HepG2 (cell line): ENCODE data around the gene RASAL1. TPM values are rescaled to one million over a fixed set of nuclear protein-coding genes. Genes with fewer than 3 reads are reported as not detected.
A peak's percentile ranks its signal among the peaks of the same experiment; 100 is the strongest.

Experiments used
- ARID4A ChIP-seq: sonication (generic); formaldehyde crosslinking; IDR thresholded peaks from 2 replicates; pipeline ENCODE4 v1.5.0; 2020; ENCODE audit warnings: mild to moderate bottlenecking, missing genetic modification reagents, borderline replicate concordance
- ATAD3A ChIP-seq: sonication (generic); formaldehyde crosslinking; IDR thresholded peaks from 2 replicates; pipeline ENCODE4 v1.4.0; 2020; ENCODE audit warnings: missing genetic modification reagents
- CC2D1A ChIP-seq: sonication (generic); formaldehyde crosslinking; IDR thresholded peaks from 2 replicates; pipeline ENCODE4 v1.8.1; 2023; ENCODE audit warnings: mild to moderate bottlenecking, missing genetic modification reagents
- E2F2 ChIP-seq: sonication (generic); formaldehyde crosslinking; IDR thresholded peaks from 2 replicates; pipeline ENCODE4 v1.4.0; 2020; ENCODE audit warnings: missing genetic modification reagents, borderline replicate concordance
- EED ChIP-seq: sonication (generic); formaldehyde crosslinking; IDR thresholded peaks from 2 replicates; pipeline ENCODE4 v1.5.0; 2020; ENCODE audit warnings: mild to moderate bottlenecking, missing genetic modification reagents
- EZH2 ChIP-seq: conservative IDR thresholded peaks from 2 replicates; pipeline ENCODE4 v1.6.1; 2012; ENCODE audit warnings: mild to moderate bottlenecking, low read depth, low read length, moderate library complexity
- FOXO1 ChIP-seq: sonication (generic); formaldehyde crosslinking; IDR thresholded peaks from 2 replicates; pipeline ENCODE4 v1.4.0; 2020; ENCODE audit warnings: missing genetic modification reagents
- GZF1 ChIP-seq: sonication (generic); formaldehyde crosslinking; IDR thresholded peaks from 2 replicates; pipeline ENCODE4 v1.5.1; 2020; ENCODE audit warnings: mild to moderate bottlenecking, missing genetic modification reagents
- MXD4 ChIP-seq: IDR thresholded peaks from 2 replicates; pipeline ENCODE4 v1.6.1; 2016; ENCODE audit warnings: mild to moderate bottlenecking, missing biosample characterization, missing genetic modification reagents
- PHF21A ChIP-seq: sonication (generic); formaldehyde crosslinking; IDR thresholded peaks from 2 replicates; pipeline ENCODE4 v1.5.0; 2020; ENCODE audit warnings: mild to moderate bottlenecking, missing genetic modification reagents
- RNF2 ChIP-seq: fragments of 450-650 bp; conservative IDR thresholded peaks from 2 replicates; pipeline ENCODE4 v1.6.1; 2016; ENCODE audit warnings: low read depth
- SOX6 ChIP-seq, 2 experiments: fragments of 450-650 bp in 1 of 2; sonication (generic) in 1 of 2; formaldehyde crosslinking in 1 of 2; IDR thresholded peaks; 2 replicates each; pipeline versions ENCODE4 v1.4.0 to v1.6.1; 2017 to 2020; ENCODE audit warnings: antibody characterized with exemption in 1 of 2, mild to moderate bottlenecking in 1 of 2, missing genetic modification reagents in 1 of 2
- TEAD3 ChIP-seq: optimal IDR thresholded peaks from 2 replicates; pipeline ENCODE3; 2016; ENCODE audit warnings: borderline replicate concordance
- ZFP1 ChIP-seq: IDR thresholded peaks from 2 replicates; pipeline ENCODE4 v1.6.1; 2016
- ZNF160 ChIP-seq: sonication (generic); formaldehyde crosslinking; IDR thresholded peaks from 2 replicates; pipeline ENCODE4 v1.8.0; 2022; ENCODE audit warnings: mild to moderate bottlenecking, inconsistent platforms, missing genetic modification reagents
- ZNF274 ChIP-seq: sonication (generic); formaldehyde crosslinking; IDR thresholded peaks from 2 replicates; pipeline ENCODE4 v1.5.1; 2020; ENCODE audit warnings: mild to moderate bottlenecking, missing genetic modification reagents
- ZNF430 ChIP-seq: sonication (generic); formaldehyde crosslinking; IDR thresholded peaks from 2 replicates; pipeline ENCODE4 v1.9.0; 2021; ENCODE audit warnings: mild to moderate bottlenecking, missing genetic modification reagents
- ZNF687 ChIP-seq: sonication (generic); formaldehyde crosslinking; IDR thresholded peaks from 2 replicates; pipeline ENCODE4 v1.5.1; 2020; ENCODE audit warnings: mild to moderate bottlenecking, missing genetic modification reagents, moderate library complexity
- ZNF781 ChIP-seq: sonication (generic); formaldehyde crosslinking; IDR thresholded peaks from 2 replicates; pipeline ENCODE4 v1.5.1; 2020; ENCODE audit warnings: borderline replicate concordance, mild to moderate bottlenecking, missing genetic modification reagents; ENCODE audit errors: not compliant biosample characterization
- ZNF841 ChIP-seq: sonication (generic); formaldehyde crosslinking; IDR thresholded peaks from 2 replicates; pipeline ENCODE4 v1.8.1; 2023; ENCODE audit warnings: missing genetic modification reagents, borderline replicate concordance
- polyA plus RNA-seq, 8 experiments: library from polyadenylated mRNA; depleted of rRNA in 3 of 8; stranded (reverse) in 7 of 8; unstranded in 1 of 8; fragments of >200 nt; fragmentation: Illumina TruSeq in 4 of 8; extraction: Trizol in 4 of 8; gene quantifications; 2 replicates each; pipeline versions ENCODE4 v1.2.1 to v1.2.3, GENCODE V29; 2011 to 2016; ENCODE audit warnings: low read depth in 4 of 8, missing spikeins in 1 of 8, mixed read lengths in 1 of 8; ENCODE audit not compliant: insufficient read depth in 1 of 8
- total RNA-seq, 5 experiments: library from RNA; depleted of rRNA; stranded (reverse); fragments of >200 nt; fragmentation: Illumina TruSeq; extraction: Trizol; gene quantifications; 2 replicates each; pipeline ENCODE4 v1.2.3, GENCODE V29; 2016; ENCODE audit warnings: low read depth in 1 of 5

RASAL1 gene
- total and polyA plus RNA-seq, 2 of the 13 experiments (the other 11 are each of a cell fraction or from before 2014, with no cell fraction given): not detected

GRCh38 chr12:113071135-113072112, 64.1 kb downstream of the RASAL1 start (continued):
- TF ChIP-seq ZNF274 (CRISPR knock-in tag): 0 out of 2 replicates have a peak, but pooled peaks have one; percentile 17
- TF ChIP-seq ZNF781 (CRISPR knock-in tag): peak; percentile 53
- TF ChIP-seq TEAD3 (CRISPR knock-in tag): peak; percentile 5
- no peak for TF ChIP-seq EZH2
- 0 out of 2 replicates have a peak, but pooled peaks have one; percentile 40 for TF ChIP-seq ZFP1 (CRISPR knock-in tag)
- TF ChIP-seq ZNF687 (CRISPR knock-in tag): peak; percentile 90
- TF ChIP-seq ZNF160: no peak
- TF ChIP-seq EED: no peak
- no peak for TF ChIP-seq RNF2
- no peak for TF ChIP-seq MXD4 (CRISPR knock-in tag)
- no peak for TF ChIP-seq CC2D1A (CRISPR knock-in tag)
- TF ChIP-seq GZF1: no peak
- TF ChIP-seq FOXO1 (CRISPR knock-in tag): peak; percentile 84
- TF ChIP-seq ZNF841: no peak
- TF ChIP-seq E2F2 (CRISPR knock-in tag): no peak
- TF ChIP-seq PHF21A: peak; percentile 60; the same call in 1 of the 2 replicates
- TF ChIP-seq ZNF430: peak; percentile 38; the same call in 1 of the 2 replicates
- TF ChIP-seq SOX6 (IDR thresholded peaks at IDR 0.05): no peak
- TF ChIP-seq SOX6 (CRISPR knock-in tag; IDR thresholded peaks at IDR 0.05): peak; percentile 35; the same call in 1 of the 2 replicates
- no peak for TF ChIP-seq ATAD3A (CRISPR knock-in tag)
- peak; percentile 8; the same call in 1 of the 2 replicates for TF ChIP-seq ARID4A (CRISPR knock-in tag)
